Endodermal cell (in vitro differentiated cells): Measurements from ENCODE around the gene HRH1. TPM values are rescaled to one million over a fixed set of nuclear protein-coding genes. Genes with fewer than 3 reads are reported as not detected.

Experiments
- DNase-seq: peaks from one replicate; pipeline ENCODE4 v3.0.0-alpha.2; 2017
- H3K27ac ChIP-seq: 2 replicates; pipeline ENCODE4 v1.5.1; 2013; ENCODE audit warnings: mild to moderate bottlenecking, low read depth, low read length, moderate library complexity
- H3K27me3 ChIP-seq: 2 replicates; pipeline ENCODE4 v1.6.1; 2013; ENCODE audit warnings: mild to moderate bottlenecking, low read length, moderate library complexity; ENCODE audit not compliant: insufficient read depth, control insufficient read depth, poor library complexity, severe bottlenecking
- H3K36me3 ChIP-seq: 2 replicates; pipeline ENCODE4 v1.7.0; 2013; ENCODE audit warnings: mild to moderate bottlenecking, low read length, moderate library complexity; ENCODE audit not compliant: control insufficient read depth, insufficient read depth
- H3K4me1 ChIP-seq: one replicate; pipeline ENCODE4 v1.7.0; 2013; ENCODE audit warnings: low read length; ENCODE audit not compliant: control insufficient read depth, insufficient read depth
- H3K4me3 ChIP-seq: 2 replicates; pipeline ENCODE4 v1.5.1; 2013; ENCODE audit warnings: mild to moderate bottlenecking, low read length, moderate library complexity
- H3K9ac ChIP-seq: 2 replicates; pipeline ENCODE4 v1.6.1; 2013; ENCODE audit warnings: mild to moderate bottlenecking, low read length, moderate library complexity; ENCODE audit not compliant: poor library complexity, severe bottlenecking; ENCODE audit errors: extremely low read depth
- H3K9me3 ChIP-seq: 2 replicates; pipeline ENCODE4 v1.6.1; 2013; ENCODE audit warnings: mild to moderate bottlenecking, low read length, moderate library complexity; ENCODE audit not compliant: control insufficient read depth
- H3K27ac Mint-ChIP-seq: 2 replicates; pipeline ENCODE4 v1.8.0; 2020; ENCODE audit warnings: mixed read lengths
- H3K27me3 Mint-ChIP-seq: 2 replicates; pipeline ENCODE4 v1.8.0; 2021; ENCODE audit warnings: mild to moderate bottlenecking, mixed read lengths; ENCODE audit not compliant: insufficient read depth
- H3K36me3 Mint-ChIP-seq: 2 replicates; pipeline ENCODE4 v1.8.0; 2020; ENCODE audit warnings: low read depth, mixed read lengths
- H3K4me1 Mint-ChIP-seq: 2 replicates; pipeline ENCODE4 v1.8.0; 2020; ENCODE audit warnings: mixed read lengths
- H3K4me3 Mint-ChIP-seq: 2 replicates; pipeline ENCODE4 v1.8.0; 2020; ENCODE audit warnings: mild to moderate bottlenecking, moderate library complexity, mixed read lengths
- H3K9me3 Mint-ChIP-seq: 2 replicates; pipeline ENCODE4 v1.8.0; 2020; ENCODE audit warnings: mild to moderate bottlenecking, mixed read lengths
- WGBS, 2 experiments: methylation state at CpG; one replicate each; pipeline versions ENCODE4 v1.1.5 to v1.1.7; 2013; ENCODE audit warnings: missing lambda C conversion rate in 2 of 2, mixed read lengths in 1 of 2; ENCODE audit not compliant: insufficient coverage in 1 of 2, insufficient read length in 1 of 2; 5-methylcytosine and 5-hydroxymethylcytosine counted together
- total RNA-seq, 2 donors: library from RNA; stranded (reverse); fragmentation: NEBNext Ultra II Directional in 1 of 2; extraction: Animal tissue kit (Norgen Biotek cat#: 25700) in 1 of 2; gene quantifications; 2 replicates in 1 of 2; 3 replicates in 1 of 2; pipeline ENCODE4 v1.2.1, GENCODE V29; 2021
- TF ChIP-seq, protein P1 (sequence below): fragments of 200-600 bp; sonication (generic); conservative IDR thresholded peaks from 2 replicates; pipeline ENCODE4 v1.5.0; 2021; ENCODE audit warnings: antibody characterized with exemption, mild to moderate bottlenecking

Gene HRH1
- total RNA-seq, 2 donors from 2014 or later = 0.13 TPM; not detected in 1

DNA sequence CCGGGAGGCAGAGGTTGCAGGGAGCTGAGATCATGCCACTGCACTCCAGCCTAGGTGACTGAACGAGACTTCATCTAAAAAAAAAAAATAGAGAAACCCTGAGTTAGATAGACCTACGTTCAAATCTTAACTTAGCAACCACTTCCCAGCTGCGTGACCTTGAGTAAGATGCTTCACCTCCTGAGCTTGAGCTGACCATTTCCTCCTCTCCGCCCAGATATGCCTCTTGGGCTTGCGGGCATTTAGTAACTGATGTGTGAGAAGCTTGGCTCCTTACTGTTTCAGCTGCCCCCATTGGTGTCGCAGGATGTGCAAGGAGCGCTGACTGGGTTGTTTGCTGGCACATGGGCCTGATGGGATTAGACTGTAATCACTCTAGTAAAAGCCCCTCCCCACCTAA lies 91.0 kb downstream of the HRH1 start:
- Histone ChIP-seq H3K4me3 (no peak overlapping the region), H3K9me3 (no peaks in the 10 kb centered on the region), H3K27ac (no peak overlapping the region), H3K36me3 (no peaks in the 10 kb centered on the region), H3K4me1 (no peaks in the 10 kb centered on the region), H3K9ac (no peak overlapping the region), H3K27me3 (no peaks in the 10 kb centered on the region)
- H3K27ac Mint-ChIP-seq = no peak overlapping the region
- H3K9me3 Mint-ChIP-seq = no peaks in the 10 kb centered on the region
- no peaks in the 10 kb centered on the region for H3K4me1 Mint-ChIP-seq
- H3K27me3 Mint-ChIP-seq = peaks cover 2% of the 10 kb centered on the region
- H3K4me3 Mint-ChIP-seq = no peak overlapping the region
- TF ChIP-seq, protein P1, sequence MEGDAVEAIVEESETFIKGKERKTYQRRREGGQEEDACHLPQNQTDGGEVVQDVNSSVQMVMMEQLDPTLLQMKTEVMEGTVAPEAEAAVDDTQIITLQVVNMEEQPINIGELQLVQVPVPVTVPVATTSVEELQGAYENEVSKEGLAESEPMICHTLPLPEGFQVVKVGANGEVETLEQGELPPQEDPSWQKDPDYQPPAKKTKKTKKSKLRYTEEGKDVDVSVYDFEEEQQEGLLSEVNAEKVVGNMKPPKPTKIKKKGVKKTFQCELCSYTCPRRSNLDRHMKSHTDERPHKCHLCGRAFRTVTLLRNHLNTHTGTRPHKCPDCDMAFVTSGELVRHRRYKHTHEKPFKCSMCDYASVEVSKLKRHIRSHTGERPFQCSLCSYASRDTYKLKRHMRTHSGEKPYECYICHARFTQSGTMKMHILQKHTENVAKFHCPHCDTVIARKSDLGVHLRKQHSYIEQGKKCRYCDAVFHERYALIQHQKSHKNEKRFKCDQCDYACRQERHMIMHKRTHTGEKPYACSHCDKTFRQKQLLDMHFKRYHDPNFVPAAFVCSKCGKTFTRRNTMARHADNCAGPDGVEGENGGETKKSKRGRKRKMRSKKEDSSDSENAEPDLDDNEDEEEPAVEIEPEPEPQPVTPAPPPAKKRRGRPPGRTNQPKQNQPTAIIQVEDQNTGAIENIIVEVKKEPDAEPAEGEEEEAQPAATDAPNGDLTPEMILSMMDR = no peak
- no peaks in the 10 kb centered on the region for H3K36me3 Mint-ChIP-seq
- 92 to 93% methylated on average over 6 to 8 of the region's 8 CpGs for WGBS, 2 experiments
- no peak for DNase-seq

DNA sequence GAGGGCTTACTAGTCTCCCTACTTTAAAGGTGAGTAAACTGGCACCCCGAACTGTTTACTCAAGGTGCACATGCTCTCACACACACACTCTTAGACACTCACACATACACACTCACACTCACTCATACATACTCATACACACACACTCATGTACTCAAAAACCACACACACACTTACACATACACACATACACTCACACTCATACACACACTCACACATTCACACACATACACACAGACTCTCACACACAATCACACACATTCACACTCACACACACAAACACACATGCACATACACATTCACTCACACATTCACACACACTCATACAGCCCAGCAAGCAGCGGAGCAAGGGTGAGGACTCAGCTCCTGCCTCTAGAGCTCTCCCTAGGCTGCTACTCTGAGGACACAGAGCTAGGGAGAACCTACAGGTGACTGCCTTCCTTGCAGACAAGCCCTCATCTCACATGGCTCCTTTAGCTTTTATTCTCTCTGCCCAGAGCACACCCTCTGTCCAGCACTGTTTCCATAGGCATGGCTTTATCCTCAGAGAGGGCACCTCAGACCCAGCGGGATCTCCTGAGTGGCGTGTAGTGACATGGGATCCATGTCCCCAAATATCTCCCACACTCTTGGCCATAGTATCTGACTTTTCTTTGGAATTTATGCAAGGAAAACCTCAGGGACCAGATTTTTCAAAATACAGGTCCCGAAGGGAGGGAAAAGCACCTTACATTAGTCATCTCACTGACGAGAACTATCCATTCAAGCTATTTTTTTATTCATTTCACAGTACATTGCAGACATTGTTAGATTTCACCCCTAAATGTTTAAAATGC lies 91.8 kb downstream of the HRH1 start:
- no peak overlapping the region for H3K27ac ChIP-seq
- no peaks in the 10 kb centered on the region for H3K9me3 ChIP-seq
- H3K4me3 ChIP-seq = no peak overlapping the region
- no peaks in the 10 kb centered on the region for H3K27me3 ChIP-seq
- H3K4me3 Mint-ChIP-seq = no peak overlapping the region
- no peaks in the 10 kb centered on the region for H3K4me1 Mint-ChIP-seq
- 83 to 84% methylated on average over 1 to 6 of the region's 6 CpGs for WGBS, 2 experiments
- no peaks in the 10 kb centered on the region for H3K36me3 ChIP-seq
- no peaks in the 10 kb centered on the region for H3K36me3 Mint-ChIP-seq
- H3K27ac Mint-ChIP-seq = no peak overlapping the region
- TF ChIP-seq, protein P1 = no peak
- H3K4me1 ChIP-seq = no peaks in the 10 kb centered on the region
- no peak for DNase-seq
- no peaks in the 10 kb centered on the region for H3K27me3 Mint-ChIP-seq
- no peaks in the 10 kb centered on the region for H3K9me3 Mint-ChIP-seq
- no peak overlapping the region for H3K9ac ChIP-seq

GRCh38 chr3:11246663-11246970 lies 92.3 kb downstream of the HRH1 start:
- Histone ChIP-seq H3K4me1 (no peaks in the 10 kb centered on the region), H3K9me3 (no peaks in the 10 kb centered on the region), H3K4me3 (no peak overlapping the region), H3K9ac (no peak overlapping the region), H3K27ac (no peak overlapping the region), H3K27me3 (no peaks in the 10 kb centered on the region), H3K36me3 (no peaks in the 10 kb centered on the region)
- H3K36me3 Mint-ChIP-seq = no peaks in the 10 kb centered on the region
- H3K9me3 Mint-ChIP-seq = no peaks in the 10 kb centered on the region
- H3K27me3 Mint-ChIP-seq = no peaks in the 10 kb centered on the region
- TF ChIP-seq, protein P1 = no peak
- no peak overlapping the region for H3K4me3 Mint-ChIP-seq
- no peak overlapping the region for H3K27ac Mint-ChIP-seq
- no peak for DNase-seq
- WGBS, 2 experiments = 82 to 100% methylated on average over 1 of the region's 2 CpGs
- H3K4me1 Mint-ChIP-seq = no peaks in the 10 kb centered on the region
